Small intestine (tissue), 7 donors: ENCODE results near the gene PCBP3. TPM values are rescaled to one million over a fixed set of nuclear protein-coding genes. Genes with fewer than 3 reads are reported as not detected.
"Not testable (repeated sequence)": the region's sequence is repeated elsewhere in the genome, so short reads cannot be mapped to it uniquely, and the experiment has no call there.

ENCODE experiments used
- DNase-seq, 2 donors: peaks; one replicate each; pipeline versions ENCODE4 v3.0.0 to v3.0.0-alpha.2; 2013
- FAIRE-seq: peaks from 2 replicates; lab custom pipeline; 2012; peaks lifted over from hg19 to GRCh38; lab: Jason Lieb, UNC
- H3K27ac ChIP-seq, 3 donors: one replicate each; pipeline ENCODE4 v1.5.1; 2013; ENCODE audit warnings: low read length in 2 of 3, mild to moderate bottlenecking in 2 of 3, control low read depth in 1 of 3, inconsistent platforms in 1 of 3, low read depth in 1 of 3, moderate library complexity in 1 of 3
- H3K27me3 ChIP-seq, 3 donors: one replicate each; pipeline ENCODE4 v1.6.1; 2013; ENCODE audit warnings: low read length in 3 of 3, inconsistent platforms in 1 of 3; ENCODE audit not compliant: control insufficient read depth in 3 of 3, insufficient read depth in 3 of 3
- H3K36me3 ChIP-seq, 3 donors: one replicate each; pipeline ENCODE4 v1.6.1; 2013; ENCODE audit warnings: low read length in 3 of 3, inconsistent platforms in 1 of 3, low read depth in 1 of 3, mild to moderate bottlenecking in 1 of 3, moderate library complexity in 1 of 3; ENCODE audit not compliant: control insufficient read depth in 3 of 3, insufficient read depth in 2 of 3
- H3K4me1 ChIP-seq, 3 donors: one replicate each; pipeline ENCODE4 v1.6.1; 2013; ENCODE audit warnings: low read length in 2 of 3, inconsistent platforms in 1 of 3, low read depth in 1 of 3, mild to moderate bottlenecking in 1 of 3, moderate library complexity in 1 of 3; ENCODE audit not compliant: control insufficient read depth in 3 of 3, insufficient read depth in 2 of 3
- H3K4me3 ChIP-seq, 3 donors: one replicate each; pipeline ENCODE4 v1.5.1; 2013; ENCODE audit warnings: low read length in 3 of 3, control low read depth in 1 of 3, inconsistent platforms in 1 of 3, low read depth in 1 of 3, mild to moderate bottlenecking in 1 of 3, moderate library complexity in 1 of 3
- H3K9me3 ChIP-seq, 2 donors: one replicate each; pipeline ENCODE4 v1.6.1; 2013; ENCODE audit warnings: low read depth in 1 of 2, low read length in 1 of 2; ENCODE audit not compliant: control insufficient read depth in 2 of 2, insufficient read depth in 1 of 2
- WGBS, 3 donors: extraction: QIAGEN DNeasy Blood & Tissue Kit; methylation state at CpG; one replicate each; pipeline ENCODE4 v1.1.7; 2013; 5-methylcytosine and 5-hydroxymethylcytosine counted together
- polyA plus RNA-seq, 4 donors: library from polyadenylated mRNA; stranded (reverse) in 3 of 4; unstranded in 1 of 4; fragments of 200-250 nt in 3 of 4; fragments of 120-200 nt in 1 of 4; gene quantifications; one replicate each; pipeline versions ENCODE4 v1.2.1 to v1.2.3, GENCODE V29; 2013
- donor health status: healthy with polysubstance abuse.
- donor health status: control.
- donor health status: control.
- donor health status: Bipolar disorder and iron deficiency.
- donor health status: healthy.

The PCBP3 gene
- polyA plus RNA-seq, 4 donors = 0.81 to 8.2 (median 1.0) TPM; not detected in 1

DNA sequence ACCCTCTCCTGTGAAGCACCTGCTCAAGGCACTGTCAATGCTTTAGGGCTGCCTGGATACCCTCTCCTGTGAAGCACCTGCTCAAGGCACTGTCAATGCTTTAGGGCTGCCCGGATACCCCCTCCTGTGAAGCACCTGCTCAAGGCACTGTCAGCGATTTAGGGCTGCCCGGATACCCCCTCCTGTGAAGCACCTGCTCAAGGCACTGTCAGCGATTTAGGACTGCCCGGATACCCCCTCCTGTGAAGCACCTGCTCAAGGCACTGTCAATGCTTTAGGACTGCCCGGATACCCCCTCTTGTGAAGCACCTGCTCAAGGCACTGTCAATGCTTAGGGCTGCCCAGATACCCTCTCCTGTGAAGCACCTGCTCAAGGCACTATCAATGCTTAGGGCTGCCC, 33.9 kb upstream of the PCBP3 start:
- not testable (repeated sequence) for H3K4me3 ChIP-seq, H3K4me1 ChIP-seq, H3K27ac ChIP-seq, H3K36me3 ChIP-seq, H3K9me3 ChIP-seq, FAIRE-seq, H3K27me3 ChIP-seq, DNase-seq
- WGBS, 3 donors = 78 to 87% (median 79%) methylated on average over 4 to 6 of the region's 6 CpGs

DNA sequence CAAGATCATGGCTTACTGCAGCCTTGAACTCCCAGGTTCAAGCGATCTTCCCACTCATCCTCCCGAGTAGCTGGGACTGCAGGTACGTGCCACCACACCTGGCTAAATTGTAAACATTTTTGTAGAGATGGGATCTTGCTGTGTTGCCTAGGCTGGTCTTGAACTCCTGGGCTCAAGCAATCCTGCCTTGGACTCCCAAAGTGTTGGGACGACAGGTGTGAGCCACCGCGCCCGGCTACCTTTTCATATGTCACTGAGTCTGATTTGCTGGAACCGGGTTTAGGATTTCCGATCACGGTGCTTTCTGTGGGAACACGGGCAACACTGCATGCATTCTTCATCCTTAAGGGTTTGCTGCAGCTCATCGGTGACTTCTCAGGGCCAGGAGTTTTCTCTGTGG, 32.2 kb upstream of the PCBP3 start:
- FAIRE-seq (no peak), DNase-seq (no peak)

DNA sequence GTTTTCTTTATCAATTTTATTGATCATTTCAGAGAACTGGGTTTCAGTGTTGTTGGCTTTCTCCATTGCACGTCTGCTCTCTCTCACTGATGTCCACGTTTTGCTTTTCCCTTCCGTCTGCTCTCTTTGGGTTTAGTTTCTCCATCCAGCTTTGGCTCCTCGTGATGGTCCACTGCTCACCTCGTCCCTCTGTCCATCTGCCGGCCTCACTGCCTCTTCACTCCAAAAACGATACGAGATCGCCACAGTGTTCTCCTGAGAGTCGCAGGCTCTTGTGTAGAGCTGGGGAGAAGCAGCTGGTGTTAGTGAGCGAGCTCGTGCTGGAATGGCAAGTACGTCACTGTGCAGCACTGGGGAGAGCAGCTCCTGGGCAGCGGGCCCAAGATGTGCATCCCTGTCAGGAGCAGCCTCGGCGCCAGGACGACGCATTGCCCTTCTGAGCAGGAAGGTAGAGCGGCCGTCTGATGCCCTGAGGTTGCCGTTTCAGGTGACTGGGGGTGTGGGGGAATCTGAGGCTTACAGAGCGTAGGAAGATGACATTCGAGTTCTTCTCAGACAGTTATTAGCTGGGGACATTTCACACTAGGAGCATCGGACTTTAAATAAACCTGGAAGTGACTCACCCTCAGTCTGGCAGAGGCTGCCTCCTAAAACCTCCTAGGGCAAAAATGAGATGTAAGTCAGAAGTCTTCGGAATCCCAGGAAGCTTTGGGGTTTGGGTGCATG, 31.4 kb upstream of the PCBP3 start:
- no peak for FAIRE-seq
- Histone ChIP-seq H3K4me1 (no peaks in the 10 kb centered on the region), H3K4me3 (no peak overlapping the region), H3K36me3 (no peaks in the 10 kb centered on the region), H3K27me3 (no peaks in the 10 kb centered on the region), H3K27ac (no peak overlapping the region), H3K9me3 (no peaks in the 10 kb centered on the region)
- WGBS, 3 donors = 65 to 75% (median 66%) methylated on average over 24 to 25 of the region's 25 CpGs
- DNase-seq = no peak

More for the DNA sequence above, 32.2 kb upstream of the PCBP3 start:
- 90 to 91% (median 90%) methylated on average over 12 of the region's 12 CpGs for WGBS, 3 donors
- no peaks in the 10 kb centered on the region for H3K36me3 ChIP-seq
- H3K4me3 ChIP-seq = no peak overlapping the region
- H3K9me3 ChIP-seq = no peaks in the 10 kb centered on the region
- no peaks in the 10 kb centered on the region for H3K4me1 ChIP-seq
- no peak overlapping the region for H3K27ac ChIP-seq
- H3K27me3 ChIP-seq = no peaks in the 10 kb centered on the region

DNA sequence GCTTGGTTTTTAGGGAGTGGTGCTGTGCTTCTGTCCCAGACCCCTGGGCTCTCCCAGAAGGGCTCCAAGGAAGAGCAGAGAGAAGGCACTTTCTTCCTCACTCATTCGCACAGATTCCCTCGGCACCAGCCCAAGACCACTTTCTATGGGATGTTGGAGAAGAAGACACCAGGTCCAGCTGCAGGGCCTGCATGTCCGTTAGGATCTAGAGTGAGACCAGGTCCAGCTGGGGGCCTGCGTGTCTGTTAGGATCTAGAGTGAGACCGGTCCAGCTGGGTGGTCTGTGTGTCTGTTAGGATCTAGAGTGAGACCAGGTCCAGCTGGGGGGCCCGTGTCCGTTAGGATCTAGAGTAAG, 30.9 kb upstream of the PCBP3 start:
- H3K4me1 ChIP-seq, H3K27ac ChIP-seq, H3K9me3 ChIP-seq, DNase-seq, H3K4me3 ChIP-seq, H3K36me3 ChIP-seq, FAIRE-seq, H3K27me3 ChIP-seq: not testable (repeated sequence)
- 93 to 97% (median 95%) methylated on average over 5 of the region's 7 CpGs for WGBS, 3 donors

DNA sequence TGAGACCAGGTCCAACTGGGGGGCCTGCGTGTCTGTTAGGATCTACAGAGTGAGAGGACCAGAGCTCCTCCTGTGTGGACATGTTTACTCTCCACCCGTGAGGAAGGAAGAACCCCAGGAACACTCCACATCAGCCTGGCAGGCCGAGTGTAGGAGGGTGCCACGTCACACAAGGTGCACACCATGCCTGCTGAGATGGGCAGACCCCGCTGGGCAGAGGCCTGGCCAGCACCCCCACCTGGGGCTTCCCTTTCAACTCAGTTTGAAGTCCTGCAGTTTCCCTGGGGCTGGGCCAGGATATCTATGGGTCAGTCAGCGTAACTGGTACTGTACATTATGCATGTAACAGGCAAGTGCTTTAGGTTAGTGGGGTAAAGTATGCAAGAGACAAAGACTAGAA, 30.1 kb upstream of the PCBP3 start:
- Histone ChIP-seq H3K4me3 (no peak overlapping the region), H3K27ac (no peak overlapping the region), H3K9me3 (no peaks in the 10 kb centered on the region), H3K4me1 (no peaks in the 10 kb centered on the region), H3K27me3 (no peaks in the 10 kb centered on the region), H3K36me3 (no peaks in the 10 kb centered on the region)
- WGBS, 3 donors = 78 to 82% (median 80%) methylated on average over 6 of the region's 6 CpGs
- FAIRE-seq (no peak), DNase-seq (no peak)

DNA sequence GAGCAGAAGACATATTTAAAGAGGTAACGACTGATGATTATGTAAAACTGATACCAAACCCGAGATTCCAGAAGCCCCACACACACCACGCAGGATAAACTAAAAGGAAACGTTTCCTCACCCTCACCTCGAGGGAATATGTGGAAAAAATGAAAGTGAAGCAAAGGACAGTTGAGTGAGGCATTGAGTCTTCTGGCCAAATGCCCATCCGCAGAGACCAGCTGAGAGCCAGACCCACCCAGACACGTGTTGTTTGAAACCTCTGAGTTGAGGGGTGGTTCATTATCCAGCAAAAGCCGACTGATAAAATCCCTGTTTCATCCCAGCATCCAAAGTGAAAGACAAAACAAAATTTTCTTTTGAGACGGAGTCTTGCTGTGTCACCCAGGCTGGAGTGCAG, 29.6 kb upstream of the PCBP3 start:
- H3K9me3 ChIP-seq = no peaks in the 10 kb centered on the region
- WGBS, 3 donors = 52 to 64% (median 61%) methylated on average over 9 of the region's 9 CpGs
- H3K4me3 ChIP-seq = no peak overlapping the region
- H3K36me3 ChIP-seq = no peaks in the 10 kb centered on the region
- FAIRE-seq (no peak), DNase-seq (no peak)
- H3K27ac ChIP-seq = no peak overlapping the region
- H3K27me3 ChIP-seq = no peaks in the 10 kb centered on the region
- no peaks in the 10 kb centered on the region for H3K4me1 ChIP-seq

DNA sequence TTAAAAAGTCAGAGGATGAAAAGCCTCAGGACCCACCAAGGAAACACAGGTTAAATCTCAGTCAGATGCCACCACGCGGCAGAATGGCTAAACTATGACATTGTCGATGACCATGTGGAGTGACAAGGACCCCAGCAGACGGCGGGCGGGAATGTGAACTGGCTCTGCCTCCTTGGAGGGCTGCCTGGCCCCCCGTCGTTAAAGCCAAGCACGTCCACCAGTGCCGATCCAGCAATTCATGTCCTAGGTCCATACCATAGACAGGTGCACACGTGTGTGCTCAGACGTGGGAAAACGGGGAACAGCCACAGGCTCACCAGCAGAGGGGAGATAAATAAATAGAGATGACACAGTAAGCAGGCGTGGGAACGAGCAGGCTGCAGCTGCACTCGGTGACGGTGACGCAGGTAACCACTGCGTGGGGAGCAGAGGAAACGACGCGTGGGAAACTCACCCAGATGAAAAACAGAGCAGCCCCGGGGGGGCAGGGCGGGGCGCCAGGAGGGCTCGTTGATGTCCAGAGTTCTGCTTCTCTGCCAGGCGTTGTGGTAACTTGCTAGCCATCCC, 28.3 kb upstream of the PCBP3 start:
- DNase-seq = peak in 1 of 2 donors; percentile 62
- FAIRE-seq = no peak
- Histone ChIP-seq H3K36me3 (no peaks in the 10 kb centered on the region), H3K4me3 (peak overlapping the region in 1 of 3 donors; percentile 28), H3K4me1 (no peaks in the 10 kb centered on the region), H3K27me3 (no peaks in the 10 kb centered on the region), H3K9me3 (peaks cover 0 to 2% of the 10 kb centered on the region in 2 donors), H3K27ac (peak overlapping the region in 1 of 3 donors; percentile 84)
- WGBS, 3 donors = 50 to 57% (median 50%) methylated on average over 27 of the region's 27 CpGs

DNA sequence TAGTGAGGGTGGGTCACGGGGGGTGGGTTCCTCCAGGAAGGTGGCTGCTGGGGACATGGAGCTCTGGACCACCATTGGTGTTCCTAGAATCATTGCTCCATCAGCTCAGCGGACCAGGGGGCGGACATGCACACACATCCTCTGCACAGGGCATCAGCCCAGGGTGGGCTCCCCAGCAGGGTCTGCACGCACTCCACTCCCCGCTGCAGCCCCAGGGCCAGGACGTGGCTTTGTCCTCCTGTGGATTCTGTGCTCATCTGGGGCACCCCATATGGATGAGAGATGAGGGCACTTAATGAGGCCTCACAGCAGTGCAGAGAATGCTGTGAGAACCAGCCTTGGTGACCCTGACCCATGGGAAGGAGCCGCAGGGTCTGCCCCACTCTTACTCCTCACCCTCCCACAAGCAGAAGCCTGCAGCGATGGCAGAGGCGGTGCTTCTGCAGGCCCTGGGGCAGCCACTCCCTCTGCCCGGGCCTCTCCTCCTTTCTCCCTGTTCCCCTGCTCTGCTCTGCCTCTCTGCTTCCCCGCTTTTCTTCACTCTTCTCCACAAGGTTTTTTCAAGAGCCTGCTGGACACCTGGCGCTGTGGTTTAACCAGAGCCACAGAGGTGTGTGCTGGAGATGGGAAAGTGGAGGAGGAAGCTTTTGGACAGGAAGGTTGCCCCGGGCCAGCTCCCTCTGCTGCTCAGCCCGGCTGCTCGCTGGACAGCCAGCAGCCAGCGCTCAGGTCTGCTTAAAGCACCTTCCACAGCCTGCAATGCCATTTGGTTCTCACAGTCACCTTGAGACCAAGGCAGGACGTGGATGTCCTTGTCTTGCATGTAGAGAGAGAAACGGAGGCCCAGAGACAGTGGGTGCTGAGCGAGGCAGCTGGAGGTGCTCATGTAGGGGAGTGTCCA, 26.3 kb upstream of the PCBP3 start:
- Histone ChIP-seq H3K27ac (no peak overlapping the region), H3K9me3 (peaks cover 0 to 2% of the 10 kb centered on the region in 2 donors), H3K4me1 (no peaks in the 10 kb centered on the region), H3K27me3 (no peaks in the 10 kb centered on the region), H3K4me3 (no peak overlapping the region), H3K36me3 (no peaks in the 10 kb centered on the region)
- 55 to 63% (median 56%) methylated on average over 19 of the region's 19 CpGs for WGBS, 3 donors
- FAIRE-seq (no peak), DNase-seq (no peak)
